Stomach (tissue), 9 donors: ENCODE data around the gene SMAD1. TPM values are rescaled to one million over a fixed set of nuclear protein-coding genes. Genes with fewer than 3 reads are reported as not detected.
"Not testable (repeated sequence)": the region's sequence is repeated elsewhere in the genome, so short reads cannot be mapped to it uniquely, and the experiment has no call there.

Source experiments
- DNase-seq, 2 donors: peaks; one replicate each; pipeline versions ENCODE4 v3.0.0 to v3.0.0-alpha.2; 2013 to 2019
- H3K27ac ChIP-seq, 5 donors: fragments of 200-600 bp in 4 of 5; sonication (generic) in 4 of 5; one replicate each; pipeline ENCODE4 v1.5.1; 2013 to 2019; ENCODE audit warnings: mild to moderate bottlenecking in 1 of 5, moderate library complexity in 1 of 5
- H3K27me3 ChIP-seq, 3 donors: fragments of 200-600 bp; sonication (generic); one replicate each; pipeline ENCODE4 v1.5.1; 2017 to 2019; ENCODE audit warnings: mixed run types in 1 of 3
- H3K36me3 ChIP-seq, 4 donors: fragments of 200-600 bp; sonication (generic); 1 replicate in 3 of 4; 2 replicates in 1 of 4; pipeline ENCODE4 v1.5.1; 2016 to 2019
- H3K4me1 ChIP-seq, 4 donors: fragments of 200-600 bp; sonication (generic); one replicate each; pipeline ENCODE4 v1.5.1; 2016 to 2019
- H3K4me3 ChIP-seq, 4 donors: fragments of 200-600 bp; sonication (generic) in 3 of 4; one replicate each; pipeline ENCODE4 v1.5.1; 2016 to 2019; ENCODE audit warnings: mild to moderate bottlenecking in 1 of 4
- H3K9me3 ChIP-seq, 4 donors: fragments of 200-600 bp; sonication (generic); one replicate each; pipeline ENCODE4 v1.5.1; 2016 to 2019
- CTCF ChIP-seq, 7 experiments: fragments of 450-650 bp in 4 of 7; fragments of 200-600 bp in 3 of 7; sonication (generic) in 3 of 7; IDR thresholded peaks; one replicate each; pipeline ENCODE4 v1.5.1; 2016 to 2019; ENCODE audit warnings: antibody characterized with exemption in 7 of 7, control low read depth in 2 of 7, mild to moderate bottlenecking in 1 of 7
- EP300 ChIP-seq: sonication (generic); formaldehyde crosslinking; IDR thresholded peaks from one replicate; pipeline ENCODE4 v1.6.1; 2017; ENCODE audit warnings: antibody characterized with exemption
- POLR2A ChIP-seq, 4 donors: fragments of 450-650 bp; IDR thresholded peaks; one replicate each; pipeline ENCODE4 v1.6.1; 2016; ENCODE audit warnings: antibody characterized with exemption in 4 of 4, control low read depth in 2 of 4, mild to moderate bottlenecking in 1 of 4, moderate library complexity in 1 of 4
- POLR2AphosphoS5 ChIP-seq, 3 donors: sonication (generic); formaldehyde crosslinking; IDR thresholded peaks; one replicate each; pipeline ENCODE4 v1.6.1; 2016; ENCODE audit warnings: antibody characterized with exemption in 3 of 3
- WGBS, 5 donors: extraction: QIAGEN DNeasy Blood & Tissue Kit in 3 of 5; methylation state at CpG; one replicate each; pipeline versions ENCODE4 v1.1.5 to v1.1.7; 2013 to 2018; 5-methylcytosine and 5-hydroxymethylcytosine counted together
- intact Hi-C: fragments of 100-400 bp; cut with DNase I; formaldehyde crosslinking; loops from one replicate; pipeline ENCODE4 v1.15.1; 2023; ENCODE audit warnings: low total_unique reads
- polyA plus RNA-seq, 3 donors: library from polyadenylated mRNA; stranded (reverse); fragments of 200-250 nt; gene quantifications; one replicate each; pipeline ENCODE4 v1.2.3, GENCODE V29; 2013
- total RNA-seq, 5 donors: library from RNA; depleted of rRNA; stranded (reverse); fragments of >200 nt; gene quantifications; one replicate each; pipeline versions ENCODE4 v1.1.0 to v1.2.3, GENCODE V29; 2014 to 2016
- donor health status: healthy with polysubstance abuse.
- donor health status: Bipolar disorder and iron deficiency.
- donor health status: healthy.

Gene SMAD1
- total and polyA plus RNA-seq, 8 donors, result 3.6 to 50.5 (median 12.4) TPM

DNA sequence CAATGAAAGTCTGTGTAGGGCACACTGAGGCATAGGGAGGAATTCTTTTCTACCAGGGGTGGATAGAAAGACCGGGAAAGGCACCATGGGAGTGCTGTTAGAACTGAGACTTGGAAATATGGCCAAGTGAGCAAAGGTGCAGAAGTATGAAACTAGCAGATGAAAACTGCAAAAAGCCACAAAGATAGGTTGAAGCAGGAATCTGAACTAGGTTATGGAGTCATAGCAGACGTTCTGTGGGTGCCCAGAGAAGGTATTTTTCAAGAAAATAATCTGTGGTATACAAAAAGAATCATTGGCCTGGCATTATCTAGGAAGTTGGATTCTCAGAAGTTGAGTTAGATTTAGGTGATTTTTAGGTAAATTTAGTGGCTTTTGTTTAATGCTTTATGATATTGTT is 48.5 kb downstream of the SMAD1 start:
- WGBS, 5 donors, result 65 to 84% (median 67%) methylated on average over 2 of the region's 2 CpGs
- H3K27me3 ChIP-seq, result no peaks in the 10 kb centered on the region
- no peak for DNase-seq
- H3K36me3 ChIP-seq, result no peaks in the 10 kb centered on the region
- H3K27ac ChIP-seq, result no peak overlapping the region
- H3K4me3 ChIP-seq, result no peak overlapping the region
- H3K4me1 ChIP-seq, result peaks cover 5 to 39% (median 26%) of the 10 kb centered on the region in 4 donors
- no peaks in the 10 kb centered on the region for H3K9me3 ChIP-seq
- TF ChIP-seq CTCF (IDR thresholded peaks at IDR 0.05), result no peak
- TF ChIP-seq POLR2A (IDR thresholded peaks at IDR 0.05), result no peak
- no peak for TF ChIP-seq EP300
- intact Hi-C loops, result no loop called here

DNA sequence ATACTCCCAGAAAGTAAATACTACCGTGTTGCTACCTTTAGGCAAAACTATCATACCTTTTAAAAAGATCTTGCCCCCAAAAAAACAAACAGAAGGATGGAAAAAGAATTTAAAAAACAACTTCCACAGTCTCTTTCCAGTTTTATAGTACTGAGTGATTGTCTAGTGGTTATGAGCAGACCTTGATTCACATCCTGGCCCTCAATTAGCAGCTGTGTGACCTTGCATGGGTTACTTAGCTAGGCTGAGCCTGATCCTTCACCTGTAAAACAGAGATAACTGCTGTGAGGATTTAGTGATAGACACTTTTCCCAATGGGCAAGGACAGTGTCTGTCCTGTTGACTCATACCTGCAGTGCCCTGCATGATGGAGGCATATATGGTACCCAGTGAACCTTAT is 49.0 kb downstream of the SMAD1 start:
- Histone ChIP-seq H3K4me3 (no peak overlapping the region), H3K9me3 (no peaks in the 10 kb centered on the region), H3K27me3 (no peaks in the 10 kb centered on the region), H3K4me1 (peaks cover under 1 to 35% (median 21%) of the 10 kb centered on the region in 4 donors), H3K36me3 (no peaks in the 10 kb centered on the region), H3K27ac (no peak overlapping the region)
- TF ChIP-seq EP300, result no peak
- TF ChIP-seq POLR2AphosphoS5 (IDR thresholded peaks at IDR 0.05), result no peak
- intact Hi-C loops, result no loop called here
- WGBS, 5 donors, result 14 to 47% (median 42%) methylated on average over 1 of the region's 1 CpG
- DNase-seq, result no peak

- Histone ChIP-seq H3K36me3 (no peaks in the 10 kb centered on the region), H3K27me3 (no peaks in the 10 kb centered on the region), H3K27ac (no peak overlapping the region), H3K4me3 (no peak overlapping the region), H3K4me1 (peaks cover 0 to 35% (median 18%) of the 10 kb centered on the region in 4 donors), H3K9me3 (no peaks in the 10 kb centered on the region)
- no peak for TF ChIP-seq POLR2AphosphoS5 (IDR thresholded peaks at IDR 0.05)
- intact Hi-C loops, result no loop called here
- DNase-seq, result peak in 1 of 2 donors; percentile 46
- 64 to 74% (median 69%) methylated on average over 2 of the region's 2 CpGs for WGBS, 5 donors
Observed at GRCh38 chr4:145531223-145531622, 49.6 kb downstream of the SMAD1 start.

GRCh38 chr4:145531859-145532258 is 50.2 kb downstream of the SMAD1 start:
- H3K4me3 ChIP-seq, result no peak overlapping the region
- no peaks in the 10 kb centered on the region for H3K9me3 ChIP-seq
- H3K27me3 ChIP-seq, result no peaks in the 10 kb centered on the region
- intact Hi-C loops, result no loop called here
- WGBS, 5 donors, result 79 to 87% (median 82%) methylated on average over 5 of the region's 5 CpGs
- no peak for TF ChIP-seq CTCF (IDR thresholded peaks at IDR 0.05)
- no peak for TF ChIP-seq POLR2A (IDR thresholded peaks at IDR 0.05)
- TF ChIP-seq POLR2AphosphoS5 (IDR thresholded peaks at IDR 0.05), result no peak
- TF ChIP-seq EP300, result no peak
- DNase-seq, result no peak
- peaks cover 0 to 35% (median 18%) of the 10 kb centered on the region in 4 donors for H3K4me1 ChIP-seq
- no peak overlapping the region for H3K27ac ChIP-seq
- H3K36me3 ChIP-seq, result no peaks in the 10 kb centered on the region

GRCh38 chr4:145533001-145533400 is 51.3 kb downstream of the SMAD1 start:
- Histone ChIP-seq H3K9me3 (no peaks in the 10 kb centered on the region), H3K27ac (no peak overlapping the region), H3K27me3 (no peaks in the 10 kb centered on the region), H3K36me3 (no peaks in the 10 kb centered on the region), H3K4me1 (peaks cover 0 to 36% (median 20%) of the 10 kb centered on the region in 4 donors), H3K4me3 (no peak overlapping the region)
- DNase-seq, result no peak
- WGBS, 5 donors, result 83 to 88% (median 85%) methylated on average over 4 of the region's 4 CpGs
- TF ChIP-seq CTCF (IDR thresholded peaks at IDR 0.05) (no peak), POLR2AphosphoS5 (IDR thresholded peaks at IDR 0.05) (no peak), EP300 (no peak), POLR2A (IDR thresholded peaks at IDR 0.05) (no peak)
- intact Hi-C loops, result no loop called here

DNA sequence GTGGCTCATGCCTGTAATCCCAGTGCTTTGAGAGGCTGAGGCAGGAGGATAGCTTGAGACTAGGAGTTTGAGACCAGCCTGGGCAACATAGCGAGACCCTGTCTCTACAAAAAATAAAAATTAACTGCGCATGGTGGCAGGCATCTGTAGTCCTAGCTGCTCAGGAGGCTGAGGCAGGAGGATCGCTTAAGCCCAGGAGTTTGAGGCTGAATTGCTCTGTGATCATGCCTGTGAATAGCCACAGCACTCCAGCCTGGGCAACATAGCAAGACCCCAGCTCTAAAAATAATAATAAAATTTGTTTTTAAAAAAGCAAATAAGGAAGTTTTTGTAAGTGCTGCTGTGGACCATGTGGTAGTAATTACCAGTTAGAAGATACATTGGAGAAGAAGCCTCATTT is 51.8 kb downstream of the SMAD1 start:
- H3K27ac ChIP-seq, H3K27me3 ChIP-seq, H3K4me3 ChIP-seq, H3K9me3 ChIP-seq, intact Hi-C loops, H3K36me3 ChIP-seq, DNase-seq: not testable (repeated sequence)
- H3K4me1 ChIP-seq, result peaks cover 0 to 38% (median 19%) of the 10 kb centered on the region in 4 donors
- 90 to 99% (median 98%) methylated on average over 3 of the region's 3 CpGs for WGBS, 5 donors
